CD4-positive, alpha-beta T cell (primary cell): ENCODE data around the gene BBS4. TPM values are rescaled to one million over a fixed set of nuclear protein-coding genes. Genes with fewer than 3 reads are reported as not detected.

ENCODE experiments used
- ATAC-seq: fragments of 200-7000 bp; cut with Tn5 transposase; one replicate; pipeline ENCODE4 v1.10.0; 2022; ENCODE audit warnings: mild to moderate bottlenecking; ENCODE audit not compliant: poor library complexity
- CTCF ChIA-PET: fragments of 350-600 bp; sonication (Branson Sonifier 250); formaldehyde crosslinking; loops from one replicate; lab custom pipeline; 2021; ENCODE audit warnings: antibody characterized with exemption, inconsistent platforms; lab: Charles Lee
- POLR2A ChIA-PET: fragments of 350-600 bp; sonication (Branson Sonifier 250); formaldehyde crosslinking; loops from one replicate; lab custom pipeline; 2021; ENCODE audit warnings: antibody characterized with exemption, inconsistent platforms; lab: Charles Lee
- DNase-seq, 14 experiments: peaks; one replicate each; pipeline ENCODE4 v3.0.0-alpha.2; 2013 to 2020; ENCODE audit warnings: mixed read lengths in 2 of 14
- H3K27ac ChIP-seq, 2 donors: one replicate each; pipeline versions ENCODE4 v1.5.1 to v1.7.0; 2013; ENCODE audit warnings: low read length in 2 of 2, low read depth in 1 of 2, mild to moderate bottlenecking in 1 of 2
- H3K27me3 ChIP-seq, 2 experiments: 1 replicate in 1 of 2; 2 replicates in 1 of 2; pipeline versions ENCODE4 v1.6.1 to v1.7.0; 2013; ENCODE audit warnings: low read length in 2 of 2, control low read depth in 1 of 2, mild to moderate bottlenecking in 1 of 2, moderate library complexity in 1 of 2; ENCODE audit not compliant: insufficient read depth in 2 of 2, control insufficient read depth in 1 of 2
- H3K36me3 ChIP-seq: one replicate; pipeline ENCODE4 v1.6.1; 2013; ENCODE audit warnings: low read length, control low read depth; ENCODE audit not compliant: insufficient read depth
- H3K4me1 ChIP-seq: one replicate; pipeline ENCODE4 v1.6.1; 2013; ENCODE audit warnings: low read length, control low read depth; ENCODE audit not compliant: insufficient read depth
- H3K4me3 ChIP-seq: one replicate; pipeline ENCODE4 v1.5.1; 2013; ENCODE audit warnings: mild to moderate bottlenecking, low read length, moderate library complexity
- H3K9me3 ChIP-seq, 2 experiments: 1 replicate in 1 of 2; 2 replicates in 1 of 2; pipeline versions ENCODE4 v1.6.1 to v1.7.0; 2013; ENCODE audit warnings: low read length in 2 of 2, mild to moderate bottlenecking in 2 of 2, control low read depth in 1 of 2, moderate library complexity in 1 of 2; ENCODE audit not compliant: control insufficient read depth in 1 of 2, insufficient read depth in 1 of 2
- H3K27ac Mint-ChIP-seq: one replicate; pipeline ENCODE4 v1.8.0; 2020; ENCODE audit warnings: mixed read lengths
- H3K27me3 Mint-ChIP-seq: one replicate; pipeline ENCODE4 v1.8.0; 2021; ENCODE audit warnings: mixed read lengths
- H3K36me3 Mint-ChIP-seq: one replicate; pipeline ENCODE4 v1.8.0; 2021; ENCODE audit warnings: low read depth, mixed read lengths
- H3K4me1 Mint-ChIP-seq: one replicate; pipeline ENCODE4 v1.8.0; 2021; ENCODE audit warnings: low read depth, mixed read lengths
- H3K4me3 Mint-ChIP-seq: one replicate; pipeline ENCODE4 v1.8.0; 2020; ENCODE audit warnings: mild to moderate bottlenecking, mixed read lengths
- H3K9me3 Mint-ChIP-seq: one replicate; pipeline ENCODE4 v1.8.0; 2020; ENCODE audit warnings: mixed read lengths
- intact Hi-C, 2 experiments: fragments of 100-400 bp; cut with DNase I in 1 of 2; cut with micrococcal nuclease in 1 of 2; formaldehyde crosslinking; loops; one replicate each; pipeline versions ENCODE4 v1.15.1 to v1.9.0; 2023 to 2025; cut with DNase I, micrococcal nuclease
- total RNA-seq, 174 experiments: library from RNA in 2 of 174; stranded (reverse) in 2 of 174; gene quantifications; one replicate each; pipeline ENCODE4 v1.2.3 and lab custom pipeline; 2021 to 2026
- TF ChIP-seq, protein P1 (sequence below): fragments of 200-600 bp; IDR thresholded peaks from one replicate; pipeline ENCODE4 v1.8.0; 2022; ENCODE audit warnings: antibody characterized with exemption, mild to moderate bottlenecking

BBS4 gene
- total RNA-seq, 2 experiments from 2014 or later, result 8.6 to 12.8 TPM

DNA sequence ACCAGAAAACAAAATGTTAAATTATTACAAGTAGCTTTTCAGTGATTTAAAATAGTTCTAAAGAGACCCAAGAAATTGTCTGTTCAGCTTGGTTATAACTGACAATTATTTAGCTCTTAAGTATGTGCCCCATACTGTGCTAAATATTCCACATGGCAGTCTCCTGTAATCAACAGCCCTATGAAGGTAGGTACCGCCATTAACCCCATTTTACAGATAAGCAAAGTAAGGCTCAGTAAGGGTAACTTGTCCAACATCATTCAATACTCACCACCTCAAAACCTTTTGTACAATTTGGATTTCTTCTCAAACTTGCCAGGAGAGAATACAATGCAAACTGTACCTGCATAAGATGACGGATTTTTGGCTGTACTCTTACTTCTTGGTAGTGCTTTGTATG, 63.7 kb downstream of the BBS4 start:
- Mint-ChIP-seq H3K27ac (no peak overlapping the region), H3K27me3 (no peaks in the 10 kb centered on the region), H3K4me1 (peaks cover 34% of the 10 kb centered on the region), H3K36me3 (peaks cover 64% of the 10 kb centered on the region), H3K9me3 (no peaks in the 10 kb centered on the region), H3K4me3 (no peak overlapping the region)
- ChIA-PET POLR2A (no interaction called here), CTCF (interaction anchor here (0.5 to 1.6 kb wide), 2 partner anchors 10 to 45 kb away, joined by 3 to 4 read pairs; no protein-coding TSS in a partner anchor)
- Histone ChIP-seq H3K4me1 (peaks cover 11% of the 10 kb centered on the region), H3K9me3 (no peaks in the 10 kb centered on the region), H3K36me3 (peaks cover 25% of the 10 kb centered on the region), H3K27ac (no peak overlapping the region), H3K27me3 (no peaks in the 10 kb centered on the region), H3K4me3 (no peak overlapping the region)
- TF ChIP-seq, protein P1, sequence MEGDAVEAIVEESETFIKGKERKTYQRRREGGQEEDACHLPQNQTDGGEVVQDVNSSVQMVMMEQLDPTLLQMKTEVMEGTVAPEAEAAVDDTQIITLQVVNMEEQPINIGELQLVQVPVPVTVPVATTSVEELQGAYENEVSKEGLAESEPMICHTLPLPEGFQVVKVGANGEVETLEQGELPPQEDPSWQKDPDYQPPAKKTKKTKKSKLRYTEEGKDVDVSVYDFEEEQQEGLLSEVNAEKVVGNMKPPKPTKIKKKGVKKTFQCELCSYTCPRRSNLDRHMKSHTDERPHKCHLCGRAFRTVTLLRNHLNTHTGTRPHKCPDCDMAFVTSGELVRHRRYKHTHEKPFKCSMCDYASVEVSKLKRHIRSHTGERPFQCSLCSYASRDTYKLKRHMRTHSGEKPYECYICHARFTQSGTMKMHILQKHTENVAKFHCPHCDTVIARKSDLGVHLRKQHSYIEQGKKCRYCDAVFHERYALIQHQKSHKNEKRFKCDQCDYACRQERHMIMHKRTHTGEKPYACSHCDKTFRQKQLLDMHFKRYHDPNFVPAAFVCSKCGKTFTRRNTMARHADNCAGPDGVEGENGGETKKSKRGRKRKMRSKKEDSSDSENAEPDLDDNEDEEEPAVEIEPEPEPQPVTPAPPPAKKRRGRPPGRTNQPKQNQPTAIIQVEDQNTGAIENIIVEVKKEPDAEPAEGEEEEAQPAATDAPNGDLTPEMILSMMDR, result no peak
- DNase-seq (no peak), ATAC-seq (no peak)
- intact Hi-C loops, result no loop called here

DNA sequence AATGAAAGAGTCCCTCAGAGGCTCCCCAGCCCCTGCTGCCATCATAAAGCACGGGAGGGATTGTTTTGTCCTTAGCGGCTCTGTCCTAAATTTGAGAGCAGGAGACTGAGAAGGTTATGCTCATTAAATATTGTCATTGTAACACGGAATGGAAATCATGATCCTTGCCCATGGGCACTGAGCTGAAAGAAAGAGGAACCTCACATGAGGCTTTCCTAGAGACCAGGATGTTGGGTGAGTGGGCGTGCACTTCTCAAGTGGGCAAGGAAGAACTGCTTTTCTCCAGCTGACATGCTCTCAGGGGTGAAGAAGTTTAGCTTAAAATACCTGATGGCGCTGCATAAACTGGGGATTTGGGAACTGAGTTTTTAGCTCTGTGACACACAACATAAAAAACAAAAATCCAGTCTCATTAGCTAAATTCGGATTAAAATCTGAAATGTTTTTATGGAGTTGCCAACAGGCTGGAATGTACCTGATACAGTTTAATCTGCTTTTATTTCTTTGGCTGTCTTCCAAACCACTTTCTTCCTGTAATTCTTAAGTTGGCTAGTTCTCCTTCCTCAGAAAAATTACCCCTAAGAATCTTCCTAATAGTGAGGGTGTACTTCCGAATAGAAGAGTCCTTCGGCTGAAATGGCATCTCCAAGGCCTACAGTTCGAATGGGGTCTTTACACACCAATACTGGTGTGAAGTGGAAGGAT, 65.9 kb downstream of the BBS4 start:
- peak in 2 of 14 experiments; percentile 14 to 20 for DNase-seq
- Mint-ChIP-seq H3K27ac (peak overlapping the region; percentile 65), H3K9me3 (no peaks in the 10 kb centered on the region), H3K36me3 (peaks cover 80% of the 10 kb centered on the region), H3K4me1 (peaks cover 44% of the 10 kb centered on the region), H3K27me3 (no peaks in the 10 kb centered on the region), H3K4me3 (no peak overlapping the region)
- CTCF ChIA-PET, result interaction anchor here (0.6 kb wide), 1 partner anchor 285 kb away, joined by 3 read pairs; no protein-coding TSS in a partner anchor
- intact Hi-C loops, result no loop called here
- TF ChIP-seq, protein P1, result no peak
- H3K4me3 ChIP-seq, result no peak overlapping the region
- POLR2A ChIA-PET, result interaction anchor here (1.7 kb wide), 1 partner anchor 11 kb away, joined by 4 read pairs; no protein-coding TSS in a partner anchor
- no peaks in the 10 kb centered on the region for H3K27me3 ChIP-seq
- H3K4me1 ChIP-seq, result peaks cover 11% of the 10 kb centered on the region
- H3K9me3 ChIP-seq, result no peaks in the 10 kb centered on the region
- no peak for ATAC-seq
- no peak overlapping the region for H3K27ac ChIP-seq
- peaks cover 44% of the 10 kb centered on the region for H3K36me3 ChIP-seq

DNA sequence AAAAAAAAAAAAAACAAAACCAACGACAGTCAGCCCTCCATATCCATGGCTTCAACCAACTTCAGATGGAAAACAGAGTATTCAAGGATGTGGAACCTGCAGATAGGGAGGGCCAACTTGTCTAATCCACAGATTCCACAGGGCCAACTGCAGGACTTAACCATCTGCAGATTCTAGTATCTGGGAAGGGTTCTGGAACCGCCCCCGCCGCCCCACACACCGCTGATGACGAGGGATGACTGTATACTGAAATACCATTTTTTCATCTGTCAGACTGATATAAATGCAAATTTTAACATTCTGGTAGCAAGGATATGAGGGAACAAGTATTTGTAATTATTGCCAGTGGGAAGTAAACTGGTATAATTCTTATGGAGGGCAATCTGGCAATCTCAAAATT, 68.1 kb downstream of the BBS4 start:
- H3K27me3 Mint-ChIP-seq, result no peaks in the 10 kb centered on the region
- H3K27ac Mint-ChIP-seq, result peak overlapping the region; percentile 65
- peaks cover 59% of the 10 kb centered on the region for H3K36me3 ChIP-seq

More for the DNA sequence above, 68.1 kb downstream of the BBS4 start:
- Mint-ChIP-seq H3K4me1 (peaks cover 57% of the 10 kb centered on the region), H3K4me3 (no peak overlapping the region), H3K36me3 (peaks cover 85% of the 10 kb centered on the region), H3K9me3 (no peaks in the 10 kb centered on the region)
- Histone ChIP-seq H3K27ac (no peak overlapping the region), H3K27me3 (no peaks in the 10 kb centered on the region), H3K9me3 (no peaks in the 10 kb centered on the region), H3K4me1 (peaks cover 11% of the 10 kb centered on the region), H3K4me3 (no peak overlapping the region)
- DNase-seq, result no peak
- POLR2A ChIA-PET, result interaction anchor here (1.5 kb wide), 1 partner anchor 32 kb away, joined by 6 read pairs; no protein-coding TSS in a partner anchor
- intact Hi-C loops, result no loop called here
- no peak for ATAC-seq
- CTCF ChIA-PET, result no interaction called here
- TF ChIP-seq, protein P1, result no peak
